RWPE1 (cell line): ENCODE measurements around the gene PTPN18.

Experiments used
- CTCF ChIA-PET: fragments of 350-600 bp; sonication (Branson Sonifier 250); formaldehyde crosslinking; extraction: SDS; loops from one replicate; lab custom pipeline; 2021; lab: Yijun Ruan, JAX
- POLR2A ChIA-PET: fragments of 400-600 bp; formaldehyde crosslinking; extraction: SDS; loops from one replicate; lab custom pipeline; 2020; ENCODE audit warnings: antibody characterized with exemption; ENCODE audit not compliant: low non-redundant PET; lab: Yijun Ruan, JAX
- DNase-seq: peaks from one replicate; pipeline ENCODE4 v3.0.0; 2012; ENCODE audit warnings: low spot score
- H3K27ac ChIP-seq: fragments of 450-650 bp; 2 replicates; pipeline ENCODE4 v1.5.1; 2017
- CTCF ChIP-seq: fragments of 450-650 bp; conservative IDR thresholded peaks from 2 replicates; pipeline ENCODE4 v1.5.1; 2017; ENCODE audit warnings: low read depth, mild to moderate bottlenecking

Gene PTPN18

GRCh38 chr2:130344578-130344977 lies 11.3 kb upstream of the PTPN18 start:
- no peak overlapping the region for H3K27ac ChIP-seq
- DNase-seq, result no peak
- CTCF ChIA-PET, result interaction anchor here (0.6 kb wide), 1 partner anchor 349 kb away, joined by 3 read pairs; no protein-coding TSS in a partner anchor
- POLR2A ChIA-PET, result no interaction called here
- no peak for TF ChIP-seq CTCF

GRCh38 chr2:130345091-130345490 lies 10.8 kb upstream of the PTPN18 start:
- ChIA-PET POLR2A (no interaction called here), CTCF (no interaction called here)
- no peak overlapping the region for H3K27ac ChIP-seq
- no peak for DNase-seq
- TF ChIP-seq CTCF, result no peak

GRCh38 chr2:130345611-130346010 lies 10.2 kb upstream of the PTPN18 start:
- DNase-seq, result no peak
- no peak overlapping the region for H3K27ac ChIP-seq
- ChIA-PET CTCF (interaction anchor here (1.6 kb wide), 1 partner anchor 9 kb away, joined by 3 read pairs; no protein-coding TSS in a partner anchor), POLR2A (no interaction called here)
- no peak for TF ChIP-seq CTCF

DNA sequence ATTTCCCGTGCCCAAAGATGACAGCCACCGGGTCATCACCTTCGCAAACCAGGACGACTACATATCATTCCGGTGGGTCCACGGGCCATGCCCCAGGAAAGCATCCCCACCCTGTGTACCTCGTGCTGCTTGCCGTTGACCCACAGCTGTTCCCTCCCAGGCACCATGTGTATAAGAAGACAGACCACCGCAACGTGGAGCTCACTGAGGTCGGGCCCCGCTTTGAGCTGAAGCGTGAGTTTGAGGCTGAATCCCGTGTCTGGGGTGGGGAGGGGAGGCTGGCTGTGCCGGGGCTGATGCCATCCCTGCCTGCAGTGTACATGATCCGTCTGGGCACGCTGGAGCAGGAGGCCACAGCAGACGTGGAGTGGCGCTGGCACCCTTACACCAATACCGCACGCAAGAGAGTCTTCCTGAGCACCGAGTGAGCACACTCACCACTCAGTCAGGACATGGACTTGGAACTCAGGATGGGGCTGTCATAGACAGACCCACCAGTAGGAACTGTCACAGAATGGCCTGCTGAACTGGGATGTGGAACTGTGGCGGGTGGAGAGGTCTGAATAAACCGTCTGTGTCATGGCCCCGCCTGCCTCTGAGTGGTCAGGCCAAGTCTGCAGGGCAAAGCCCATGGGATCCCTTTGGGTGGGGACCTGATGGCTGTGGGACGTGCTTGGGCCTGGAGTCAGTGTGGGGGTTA lies 9.7 kb upstream of the PTPN18 start:
- TF ChIP-seq CTCF, result no peak
- ChIA-PET POLR2A (no interaction called here), CTCF (interaction anchor here (1.6 kb wide), 1 partner anchor 9 kb away, joined by 3 read pairs; no protein-coding TSS in a partner anchor)
- H3K27ac ChIP-seq, result no peak overlapping the region
- no peak for DNase-seq

- no peak for DNase-seq
- CTCF ChIA-PET, result interaction anchor here (1.6 kb wide), 1 partner anchor 8 kb away, joined by 3 read pairs; no protein-coding TSS in a partner anchor
- TF ChIP-seq CTCF, result no peak
- POLR2A ChIA-PET, result no interaction called here
- H3K27ac ChIP-seq, result no peak overlapping the region
Measured at GRCh38 chr2:130346741-130347066, 9.2 kb upstream of the PTPN18 start.

DNA sequence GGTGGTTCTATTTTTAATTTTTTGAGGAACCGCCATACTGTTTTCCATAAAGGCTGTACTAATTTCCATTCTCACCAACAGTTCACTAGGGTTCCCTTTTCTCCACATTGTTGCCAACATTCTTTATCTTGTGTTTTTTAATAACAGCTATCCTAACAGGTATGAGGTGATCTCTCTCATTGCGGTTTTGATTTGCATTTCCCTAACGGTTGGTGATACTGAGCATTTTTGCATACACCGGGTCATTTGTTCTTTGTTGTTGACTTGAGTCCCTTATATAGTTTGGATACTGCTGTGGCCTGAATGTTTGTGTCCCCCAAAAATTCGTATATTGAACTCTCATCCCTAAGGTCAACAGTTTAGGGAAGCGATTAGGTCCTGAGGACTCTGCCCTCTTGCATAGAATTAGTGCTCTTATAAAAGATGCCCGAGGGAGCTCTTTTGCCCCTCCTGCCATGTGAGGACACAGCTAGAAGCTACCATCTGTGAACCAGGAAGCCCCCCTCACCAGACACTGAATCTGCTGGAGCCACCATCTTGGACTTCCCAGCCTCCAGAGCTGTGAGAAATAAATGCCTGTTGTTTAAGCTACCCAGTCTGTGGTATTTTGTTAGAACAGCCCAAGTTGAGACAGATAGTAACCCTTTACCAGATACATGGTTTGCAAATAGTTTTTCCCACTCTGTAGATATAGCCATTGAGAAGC lies 8.5 kb upstream of the PTPN18 start:
- POLR2A ChIA-PET, result no interaction called here
- no peak overlapping the region for H3K27ac ChIP-seq
- CTCF ChIA-PET, result interaction anchor here (1.6 kb wide), 1 partner anchor 8 kb away, joined by 3 read pairs; no protein-coding TSS in a partner anchor
- no peak for DNase-seq
- TF ChIP-seq CTCF, result no peak
